Endothelial cell of umbilical vein (primary cell): ENCODE measurements around the gene WASL. TPM values are rescaled to one million over a fixed set of nuclear protein-coding genes. Genes with fewer than 3 reads are reported as not detected.
A peak's percentile ranks its signal among the peaks of the same experiment; 100 is the strongest.
"Not testable (repeated sequence)": the region's sequence is repeated elsewhere in the genome, so short reads cannot be mapped to it uniquely, and the experiment has no call there.

Source experiments
- BruUV-seq: library from RNA; stranded (reverse); fragments of 400-500 nt; replicated peaks from 2 replicates; lab custom pipeline; 2021; lab: Mats Ljungman, UMichigan
- CTCF ChIA-PET: fragments of 300-600, 350-600 bp; sonication (Branson Sonifier 250); formaldehyde crosslinking; loops from one replicate; lab custom pipeline; 2021; ENCODE audit warnings: antibody characterized with exemption, inconsistent platforms; lab: Charles Lee
- POLR2A ChIA-PET: fragments of 300-600, 350-600 bp; sonication (Branson Sonifier 250); formaldehyde crosslinking; loops from one replicate; lab custom pipeline; 2021; ENCODE audit warnings: antibody characterized with exemption, inconsistent platforms; lab: Charles Lee
- DNase-seq: peaks from one replicate; pipeline ENCODE4 v3.0.0-alpha.2; 2011; ENCODE audit warnings: low read depth, low spot score
- FAIRE-seq: peaks from 2 replicates; lab custom pipeline; 2011; peaks lifted over from hg19 to GRCh38; lab: Jason Lieb, UNC
- H2AFZ ChIP-seq: 2 replicates; pipeline ENCODE4 v1.6.0; 2012; ENCODE audit warnings: low read depth, low read length, control low read depth, inconsistent platforms
- H3K27ac ChIP-seq: 2 replicates; pipeline ENCODE4 v1.5.1; 2011; ENCODE audit warnings: low read depth, mild to moderate bottlenecking, control low read depth, low read length, moderate library complexity; ENCODE audit not compliant: insufficient read depth
- H3K27me3 ChIP-seq, 2 experiments: 2 replicates each; pipeline versions ENCODE4 v1.6.0 to v1.6.1; 2011; ENCODE audit warnings: low read length in 2 of 2, mixed read lengths in 1 of 2; ENCODE audit not compliant: control insufficient read depth in 2 of 2, insufficient read depth in 2 of 2
- H3K36me3 ChIP-seq, 2 experiments: 2 replicates in 1 of 2; 3 replicates in 1 of 2; pipeline ENCODE4 v1.5.1; 2011; ENCODE audit warnings: low read length in 2 of 2, mild to moderate bottlenecking in 1 of 2, moderate library complexity in 1 of 2; ENCODE audit not compliant: control insufficient read depth in 2 of 2, insufficient read depth in 2 of 2; ENCODE audit errors: extremely low read depth in 1 of 2
- H3K4me1 ChIP-seq: 3 replicates; pipeline ENCODE4 v1.5.1; 2011; ENCODE audit warnings: mild to moderate bottlenecking, low read length; ENCODE audit not compliant: control insufficient read depth, insufficient read depth; ENCODE audit errors: extremely low read depth
- H3K4me2 ChIP-seq: 2 replicates; pipeline ENCODE4 v1.6.1; 2011; ENCODE audit warnings: low read length, control low read depth, mixed read lengths; ENCODE audit not compliant: insufficient read depth
- H3K4me3 ChIP-seq, 3 experiments: fragments of 200-600 bp in 1 of 3; sonication (generic), shearing (Covaris generic) in 1 of 3; replicated peaks in 1 of 3; 2 replicates each; pipeline ENCODE4 v1.5.1; 2011 to 2016; ENCODE audit warnings: control low read depth in 3 of 3, low read length in 3 of 3, mild to moderate bottlenecking in 2 of 3, inconsistent platforms in 1 of 3, low read depth in 1 of 3, moderate library complexity in 1 of 3; ENCODE audit not compliant: insufficient read depth in 1 of 3
- H3K79me2 ChIP-seq: 2 replicates; pipeline ENCODE4 v1.6.0; 2012; ENCODE audit warnings: low read length, inconsistent platforms; ENCODE audit not compliant: control insufficient read depth, insufficient read depth
- H3K9ac ChIP-seq: replicated peaks from 2 replicates; pipeline ENCODE3; 2011; ENCODE audit warnings: low read length, control low read depth; ENCODE audit not compliant: insufficient read depth; ENCODE audit errors: extremely low read depth
- H3K9me1 ChIP-seq: replicated peaks from 3 replicates; pipeline ENCODE4 v1.6.0; 2011; ENCODE audit warnings: mild to moderate bottlenecking, low read length; ENCODE audit not compliant: control insufficient read depth, insufficient read depth; ENCODE audit errors: extremely low read depth
- H3K9me3 ChIP-seq: replicated peaks from 2 replicates; pipeline ENCODE4 v1.5.1; 2012; ENCODE audit warnings: low read length, inconsistent platforms; ENCODE audit not compliant: control insufficient read depth, insufficient read depth
- H4K20me1 ChIP-seq: replicated peaks from 2 replicates; pipeline ENCODE3; 2011; ENCODE audit warnings: mild to moderate bottlenecking, low read length; ENCODE audit not compliant: control insufficient read depth, insufficient read depth; ENCODE audit errors: extremely low read depth
- EZH2 ChIP-seq: IDR thresholded peaks from 2 replicates; pipeline ENCODE4 v1.6.1; 2012; ENCODE audit warnings: borderline replicate concordance, low read depth, mild to moderate bottlenecking, moderate library complexity, low read length, inconsistent platforms; ENCODE audit not compliant: severe bottlenecking
- FOS ChIP-seq: IDR thresholded peaks from 2 replicates; pipeline ENCODE4 v1.6.1; 2011; ENCODE audit warnings: mild to moderate bottlenecking, low read length, moderate library complexity, borderline replicate concordance; ENCODE audit not compliant: insufficient read depth
- MYC ChIP-seq: IDR thresholded peaks from one replicate; pipeline ENCODE4 v1.6.1; 2011; ENCODE audit warnings: mild to moderate bottlenecking, low read depth, low read length
- dilution Hi-C: fragments of 300-500 bp; cut with MboI; formaldehyde crosslinking; loops from one replicate; pipeline ENCODE4 v1.15.0; 2019; ENCODE audit warnings: low sequenced_read_pairs; ENCODE audit not compliant: extremely low pct_ligation_motif_present
- intact Hi-C: fragments of 100-400 bp; cut with micrococcal nuclease; formaldehyde crosslinking; loops from one replicate; pipeline ENCODE4 v1.10.0; 2022
- polyA plus RNA-seq, 4 experiments: library from polyadenylated mRNA; depleted of rRNA in 3 of 4; stranded (reverse) in 3 of 4; unstranded in 1 of 4; fragments of >200 nt; gene quantifications; 2 replicates each; pipeline versions ENCODE4 v1.2.1 to v1.2.3, GENCODE V29; 2011 to 2012; ENCODE audit warnings: missing spikeins in 1 of 4
- total RNA-seq: library from RNA; stranded (reverse); gene quantifications from 2 replicates; pipeline ENCODE4 v1.2.3, GENCODE V29; 2021
- TF ChIP-seq, protein P1 (sequence below), 2 donors: IDR thresholded peaks; 1 replicate in 1 of 2; 2 replicates in 1 of 2; pipeline ENCODE4 v1.5.1; 2011; ENCODE audit warnings: low read length in 2 of 2, mild to moderate bottlenecking in 2 of 2, moderate library complexity in 2 of 2, control low read depth in 1 of 2, inconsistent platforms in 1 of 2, low read depth in 1 of 2; ENCODE audit not compliant: insufficient read depth in 1 of 2; ENCODE audit errors: extremely low read depth in 1 of 2

The WASL gene
- total and polyA plus RNA-seq, 2 donors (not counting 3 experiments of a cell fraction or from before 2014, with no cell fraction given) = 5.2 to 24.0 TPM

DNA sequence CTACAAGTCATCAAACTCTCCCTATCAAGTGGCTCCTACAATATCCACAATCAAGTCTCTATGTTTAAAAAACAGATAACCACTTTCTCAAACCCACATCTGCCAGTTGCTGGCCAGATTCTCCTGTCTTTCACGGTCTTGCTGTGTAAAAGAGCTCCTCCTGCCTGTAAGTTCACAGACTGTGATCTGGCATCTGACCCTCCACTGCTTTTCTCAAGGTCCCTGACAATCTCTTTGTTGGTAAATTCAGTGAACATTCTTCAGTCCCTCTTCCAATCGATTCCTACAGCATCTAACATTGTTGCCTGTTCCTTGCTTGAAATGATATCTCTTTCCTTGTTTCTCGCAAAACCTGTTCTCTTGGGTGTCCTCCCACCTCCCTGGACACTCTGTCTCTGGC, 111.6 kb downstream of the WASL start:
- H3K27me3 ChIP-seq = no peaks in the 10 kb centered on the region
- H3K79me2 ChIP-seq = no peaks in the 10 kb centered on the region
- no peak overlapping the region for H3K4me3 ChIP-seq
- ChIA-PET CTCF (interaction anchor here (1.0 to 4.7 kb wide), 17 partner anchors 9 to 234 kb away, joined by 3 to 85 read pairs (median 6); partner anchors contain the start of gene NDUFA5), POLR2A (no interaction called here)
- no peak overlapping the region for H3K9ac ChIP-seq
- no TSS peak for BruUV-seq
- no peak for TF ChIP-seq FOS
- no peak for TF ChIP-seq EZH2
- TF ChIP-seq MYC = no peak
- DNase-seq (no peak), FAIRE-seq (peak; percentile 37)
- no peak overlapping the region for H3K4me2 ChIP-seq
- H3K9me1 ChIP-seq = no peaks in the 10 kb centered on the region
- H3K4me1 ChIP-seq = peaks cover 28% of the 10 kb centered on the region
- no peaks in the 10 kb centered on the region for H3K9me3 ChIP-seq
- no peaks in the 10 kb centered on the region for H4K20me1 ChIP-seq
- peak overlapping the region; percentile 8 for H2AFZ ChIP-seq
- dilution Hi-C loops (no loop called here), intact Hi-C loops (loop anchor here (5.0 to 10.0 kb wide), 3 partner anchors 280 to 1718 kb away; no protein-coding TSS in a partner anchor)
- no peaks in the 10 kb centered on the region for H3K36me3 ChIP-seq
- H3K27ac ChIP-seq = no peak overlapping the region

DNA sequence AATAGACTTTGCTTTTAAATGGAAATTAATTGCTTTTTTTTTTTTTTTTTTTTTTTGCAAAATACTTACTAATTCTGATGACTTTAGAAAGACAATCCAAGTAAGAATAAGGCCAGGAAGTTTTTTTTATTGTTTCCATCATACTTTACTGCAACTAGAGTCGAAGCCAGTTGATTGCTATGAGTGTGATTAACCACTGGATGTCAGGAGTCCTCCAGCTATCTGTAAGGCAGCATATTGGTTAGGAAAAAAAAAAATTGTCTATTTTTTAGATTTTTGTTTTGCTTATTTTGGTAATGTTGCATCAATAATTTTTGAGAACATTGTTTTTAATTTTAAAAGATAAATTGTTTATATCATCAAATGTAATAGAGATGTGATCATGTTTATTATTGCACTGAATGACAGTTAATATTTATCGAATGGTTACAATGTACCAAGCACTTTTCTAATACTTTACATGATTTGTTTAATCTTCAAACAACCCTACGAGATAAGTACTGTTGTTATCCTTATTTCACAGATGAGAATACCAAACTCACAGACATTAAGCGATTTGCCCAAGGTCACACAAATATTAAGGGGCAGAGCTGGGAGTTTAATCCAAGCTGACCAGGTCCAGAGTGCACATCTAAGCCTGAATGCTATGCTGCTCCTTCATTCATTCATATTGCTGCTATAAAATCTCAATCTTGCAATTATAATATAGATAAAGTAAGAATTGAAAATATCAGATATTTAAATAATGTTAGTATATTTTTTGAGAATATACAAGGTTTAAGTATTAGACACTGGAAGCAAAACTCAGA, 113.0 kb downstream of the WASL start:
- ChIA-PET POLR2A (no interaction called here), CTCF (interaction anchor here (0.7 to 4.7 kb wide), 26 partner anchors 9 to 1076 kb away, joined by 3 to 85 read pairs (median 6); partner anchors contain the start of genes ASB15, NDUFA5 and WASL)
- FAIRE-seq (peak; percentile 78), DNase-seq (peak; percentile 64)
- peak overlapping the region; percentile 18 for H3K27ac ChIP-seq
- TF ChIP-seq FOS = no peak
- TF ChIP-seq, protein P1, sequence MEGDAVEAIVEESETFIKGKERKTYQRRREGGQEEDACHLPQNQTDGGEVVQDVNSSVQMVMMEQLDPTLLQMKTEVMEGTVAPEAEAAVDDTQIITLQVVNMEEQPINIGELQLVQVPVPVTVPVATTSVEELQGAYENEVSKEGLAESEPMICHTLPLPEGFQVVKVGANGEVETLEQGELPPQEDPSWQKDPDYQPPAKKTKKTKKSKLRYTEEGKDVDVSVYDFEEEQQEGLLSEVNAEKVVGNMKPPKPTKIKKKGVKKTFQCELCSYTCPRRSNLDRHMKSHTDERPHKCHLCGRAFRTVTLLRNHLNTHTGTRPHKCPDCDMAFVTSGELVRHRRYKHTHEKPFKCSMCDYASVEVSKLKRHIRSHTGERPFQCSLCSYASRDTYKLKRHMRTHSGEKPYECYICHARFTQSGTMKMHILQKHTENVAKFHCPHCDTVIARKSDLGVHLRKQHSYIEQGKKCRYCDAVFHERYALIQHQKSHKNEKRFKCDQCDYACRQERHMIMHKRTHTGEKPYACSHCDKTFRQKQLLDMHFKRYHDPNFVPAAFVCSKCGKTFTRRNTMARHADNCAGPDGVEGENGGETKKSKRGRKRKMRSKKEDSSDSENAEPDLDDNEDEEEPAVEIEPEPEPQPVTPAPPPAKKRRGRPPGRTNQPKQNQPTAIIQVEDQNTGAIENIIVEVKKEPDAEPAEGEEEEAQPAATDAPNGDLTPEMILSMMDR (IDR thresholded peaks at IDR 0.05; ENCODE audit: extremely low read depth in 1 of 2, insufficient read depth in 1 of 2, low read depth in 1 of 2, low read length in 2 of 2) = peak; percentile 44 to 52
- H3K4me3 ChIP-seq = no peak overlapping the region
- H3K4me1 ChIP-seq = peaks cover 28% of the 10 kb centered on the region
- no peak overlapping the region for H2AFZ ChIP-seq
- intact Hi-C loops = loop anchor here (1.0 to 10.0 kb wide), 9 partner anchors 47 to 1719 kb away; no protein-coding TSS in a partner anchor
- H3K27me3 ChIP-seq = no peaks in the 10 kb centered on the region
- no peak overlapping the region for H3K4me2 ChIP-seq
- no peaks in the 10 kb centered on the region for H4K20me1 ChIP-seq
- dilution Hi-C loops = no loop called here
- no TSS peak for BruUV-seq
- no peaks in the 10 kb centered on the region for H3K36me3 ChIP-seq
- no peak overlapping the region for H3K9ac ChIP-seq
- H3K9me3 ChIP-seq = no peaks in the 10 kb centered on the region
- no peaks in the 10 kb centered on the region for H3K9me1 ChIP-seq
- H3K79me2 ChIP-seq = no peaks in the 10 kb centered on the region

DNA sequence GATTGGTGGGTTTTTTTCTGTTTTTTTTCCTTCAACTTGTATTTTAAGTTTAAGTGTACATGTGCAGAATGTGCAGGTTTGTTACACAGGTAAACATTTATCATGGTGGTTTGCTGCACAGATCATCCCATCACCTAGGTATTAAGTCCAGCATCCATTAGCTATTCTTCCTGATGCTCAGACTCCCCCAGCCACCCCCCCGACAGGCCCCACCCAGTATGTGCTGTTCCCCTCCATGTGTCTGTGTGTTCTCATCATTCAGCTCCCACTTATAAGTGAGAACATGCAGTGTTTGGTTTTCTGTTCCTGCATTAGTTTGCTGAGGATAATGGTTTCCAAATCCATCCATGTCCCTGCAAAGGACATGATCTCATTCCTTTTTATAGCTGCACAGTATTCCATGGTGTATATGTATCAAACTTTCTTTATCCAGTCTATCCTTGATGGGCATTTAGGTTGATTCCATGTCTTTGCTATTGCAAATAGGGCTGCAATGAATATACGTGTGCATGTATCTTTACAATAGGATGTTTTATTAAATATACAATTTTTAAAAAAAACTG, 114.7 kb downstream of the WASL start:
- Histone ChIP-seq H3K4me2 (peak overlapping the region; percentile 82), H3K27ac (peak overlapping the region; percentile 77), H3K9ac (peak overlapping the region; percentile 37), H3K4me1 (peaks cover 28% of the 10 kb centered on the region)
- H4K20me1 ChIP-seq, POLR2A ChIA-PET, BruUV-seq, H2AFZ ChIP-seq, dilution Hi-C loops, H3K79me2 ChIP-seq, DNase-seq, H3K9me3 ChIP-seq, H3K4me3 ChIP-seq, H3K9me1 ChIP-seq, H3K27me3 ChIP-seq, H3K36me3 ChIP-seq: not testable (repeated sequence)
- intact Hi-C loops = loop anchor here (10.0 kb wide), 1 partner anchor 1721 kb away; no protein-coding TSS in a partner anchor
- CTCF ChIA-PET = interaction anchor here (0.7 to 4.7 kb wide), 10 partner anchors 11 to 237 kb away, joined by 3 to 85 read pairs (median 22); no protein-coding TSS in a partner anchor
- FAIRE-seq = peak; percentile 15
